NCI-H1092 treated with DMSO at 0.1 percent for 48 hours (cell line): Measurements from ENCODE around the gene MYL5.
"Not testable (repeated sequence)": the region's sequence is repeated elsewhere in the genome, so short reads cannot be mapped to it uniquely, and the experiment has no call there.

Source experiments
- DNase-seq: peaks from one replicate; lab custom pipeline; 2025; lab: John Stamatoyannopoulos, UW

MYL5 gene, protein sequence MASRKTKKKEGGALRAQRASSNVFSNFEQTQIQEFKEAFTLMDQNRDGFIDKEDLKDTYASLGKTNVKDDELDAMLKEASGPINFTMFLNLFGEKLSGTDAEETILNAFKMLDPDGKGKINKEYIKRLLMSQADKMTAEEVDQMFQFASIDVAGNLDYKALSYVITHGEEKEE

DNA sequence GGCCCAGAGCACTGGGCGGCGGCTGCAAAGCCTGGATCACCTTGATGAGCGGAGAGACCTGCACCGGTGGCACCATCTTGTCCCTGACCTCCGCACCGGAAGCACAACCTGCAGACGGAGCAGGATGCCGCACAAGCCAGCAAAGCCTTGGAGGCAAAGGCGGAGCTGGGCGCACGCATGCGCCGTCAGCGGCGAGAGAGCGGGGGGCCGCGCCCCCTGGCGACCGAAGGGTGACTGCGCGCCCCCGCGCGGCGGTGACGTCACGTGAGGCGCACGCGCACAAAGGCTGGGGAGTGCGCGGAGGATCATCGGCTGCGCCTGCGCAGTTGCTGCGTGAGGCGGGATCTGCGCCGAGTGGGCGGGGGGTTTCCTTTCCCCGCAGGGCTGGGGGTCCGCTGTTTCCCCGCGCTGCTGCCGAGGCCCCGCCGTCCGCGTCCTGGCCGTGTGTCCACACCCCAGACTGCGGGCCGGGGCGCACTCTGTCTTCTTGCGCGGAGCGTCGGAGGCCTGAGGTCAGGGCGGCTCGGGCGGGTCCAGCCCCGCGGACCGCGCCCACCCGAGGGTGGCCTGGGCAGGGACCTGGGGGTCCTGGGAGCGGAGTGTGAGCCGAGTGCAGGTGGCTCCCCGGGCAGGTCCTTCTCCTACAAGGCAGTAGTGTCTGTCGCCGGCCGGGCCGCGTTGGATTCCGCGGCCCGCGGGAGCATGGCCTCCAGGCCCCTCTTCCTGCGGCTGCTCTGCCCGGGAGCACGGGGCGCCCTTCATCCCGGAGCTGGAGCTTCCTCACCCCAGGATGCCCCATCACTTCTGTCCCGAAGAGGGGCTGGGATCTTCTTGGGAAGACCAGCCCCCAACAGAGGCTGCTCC is at the start of gene MYL5, which contains the start of gene ATP5ME:
Gene MYL5, plus strand, starts transcription at position 371 of the 864 bp plus-strand sequence. CDS start 3,485 bp downstream, outside the sequence.
Gene ATP5ME, minus strand, starts transcription at position 105 of the 864 bp plus-strand sequence. Its CDS starts 29 bp downstream, at position 76.
- DNase-seq: peak; percentile 94

DNA sequence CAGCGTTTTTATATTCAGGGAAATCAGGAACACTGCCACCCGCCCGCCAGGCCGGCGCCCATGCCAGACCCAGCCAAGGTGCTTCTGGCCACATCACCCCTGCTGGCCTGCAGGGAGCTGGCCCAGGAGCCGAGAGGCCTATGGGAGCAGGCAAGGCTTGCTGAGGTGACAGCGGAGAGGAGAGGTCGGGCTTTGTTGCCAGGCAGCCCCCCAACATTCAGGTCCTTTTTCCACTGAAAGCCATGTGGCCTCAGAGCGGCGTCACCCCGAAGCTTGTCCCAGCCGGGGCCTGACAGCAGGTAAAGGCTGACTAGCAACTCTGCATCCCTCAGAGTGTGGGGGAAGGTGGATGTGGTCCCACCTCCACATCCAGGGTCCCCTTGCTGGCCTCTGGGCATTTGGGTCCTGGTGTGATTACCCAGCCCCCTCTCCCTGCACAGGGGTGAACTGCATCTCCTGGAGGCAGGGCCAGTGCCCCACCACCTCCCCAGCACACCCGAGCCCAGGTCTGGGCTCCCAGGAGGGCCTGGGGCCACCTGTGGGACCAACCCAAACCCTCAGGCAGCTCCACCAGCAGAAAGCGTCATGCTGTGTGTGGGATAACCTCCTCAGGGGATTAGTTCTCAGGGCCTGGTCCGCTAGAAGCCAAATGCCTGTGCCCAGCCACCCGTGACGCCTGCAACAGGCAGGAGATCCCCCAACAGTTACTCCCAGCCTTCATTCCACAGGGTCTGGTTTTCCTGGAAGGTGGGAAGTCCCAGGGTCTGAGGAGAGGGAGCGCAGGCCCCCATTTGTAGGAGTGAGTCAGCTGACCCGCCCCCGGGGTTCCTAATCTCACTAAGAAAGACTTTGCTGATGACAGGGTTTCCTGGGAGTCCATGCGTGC is 49.4 kb upstream of the MYL5 start, which contains the start of gene PDE6B:
Gene PDE6B, plus strand, starts transcription at position 869 of the 886 bp plus-strand sequence. CDS start 54 bp downstream, outside the sequence.
- no peak for DNase-seq

DNA sequence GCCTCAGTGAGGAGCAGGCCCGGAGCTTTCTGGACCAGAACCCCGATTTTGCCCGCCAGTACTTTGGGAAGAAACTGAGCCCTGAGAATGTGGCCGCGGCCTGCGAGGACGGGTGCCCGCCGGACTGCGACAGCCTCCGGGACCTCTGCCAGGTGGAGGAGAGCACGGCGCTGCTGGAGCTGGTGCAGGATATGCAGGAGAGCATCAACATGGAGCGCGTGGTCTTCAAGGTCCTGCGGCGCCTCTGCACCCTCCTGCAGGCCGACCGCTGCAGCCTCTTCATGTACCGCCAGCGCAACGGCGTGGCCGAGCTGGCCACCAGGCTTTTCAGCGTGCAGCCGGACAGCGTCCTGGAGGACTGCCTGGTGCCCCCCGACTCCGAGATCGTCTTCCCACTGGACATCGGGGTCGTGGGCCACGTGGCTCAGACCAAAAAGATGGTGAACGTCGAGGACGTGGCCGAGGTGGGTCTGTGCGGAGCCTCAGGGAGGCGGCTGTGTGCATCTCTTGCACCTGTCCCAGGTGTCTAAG is 48.6 kb upstream of the MYL5 start:
- DNase-seq: no peak

DNA sequence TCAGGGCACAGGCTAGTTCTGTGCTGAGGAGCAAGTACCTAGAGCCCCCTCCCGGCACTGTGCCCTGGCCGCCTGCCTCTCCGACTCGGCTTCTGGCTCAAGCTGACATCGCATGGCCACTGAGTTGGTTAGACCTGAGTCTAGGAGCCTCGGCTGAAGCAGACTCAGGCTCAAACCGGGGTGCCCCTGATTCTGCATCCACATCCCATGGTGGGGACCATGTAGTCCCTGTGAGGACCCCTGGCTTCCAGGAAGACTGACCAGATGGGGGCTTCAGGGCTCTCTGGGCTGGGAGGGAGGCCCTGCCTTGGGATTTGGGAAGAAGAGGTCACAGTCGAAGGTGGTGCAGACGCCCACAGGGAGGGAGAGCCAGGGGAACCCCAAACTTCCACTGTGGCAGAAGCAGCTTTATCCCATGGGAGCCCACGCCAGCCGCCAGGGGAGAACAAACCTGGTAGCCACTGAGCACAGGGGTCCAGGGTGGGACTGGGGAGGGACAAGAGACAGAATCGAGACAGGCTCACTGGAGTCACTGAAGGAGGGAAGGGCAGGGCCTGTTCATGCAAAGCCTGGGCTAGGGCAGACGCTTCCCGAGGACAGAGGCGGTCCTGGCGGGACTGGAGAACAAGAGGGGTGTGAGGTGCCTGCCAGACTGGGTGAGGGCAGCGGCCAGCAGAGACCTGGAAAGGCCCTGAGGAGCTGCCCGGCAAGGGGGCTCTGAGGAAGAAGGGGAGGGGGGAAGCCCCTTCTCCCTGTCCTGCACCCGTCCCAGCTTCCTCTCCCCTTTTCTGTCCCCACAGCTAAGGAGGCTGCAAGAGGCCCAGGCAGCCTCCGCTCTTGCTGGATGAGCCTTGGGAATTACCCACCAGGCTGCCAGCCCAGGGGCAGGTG is 47.9 kb upstream of the MYL5 start:
- DNase-seq: no peak

DNA sequence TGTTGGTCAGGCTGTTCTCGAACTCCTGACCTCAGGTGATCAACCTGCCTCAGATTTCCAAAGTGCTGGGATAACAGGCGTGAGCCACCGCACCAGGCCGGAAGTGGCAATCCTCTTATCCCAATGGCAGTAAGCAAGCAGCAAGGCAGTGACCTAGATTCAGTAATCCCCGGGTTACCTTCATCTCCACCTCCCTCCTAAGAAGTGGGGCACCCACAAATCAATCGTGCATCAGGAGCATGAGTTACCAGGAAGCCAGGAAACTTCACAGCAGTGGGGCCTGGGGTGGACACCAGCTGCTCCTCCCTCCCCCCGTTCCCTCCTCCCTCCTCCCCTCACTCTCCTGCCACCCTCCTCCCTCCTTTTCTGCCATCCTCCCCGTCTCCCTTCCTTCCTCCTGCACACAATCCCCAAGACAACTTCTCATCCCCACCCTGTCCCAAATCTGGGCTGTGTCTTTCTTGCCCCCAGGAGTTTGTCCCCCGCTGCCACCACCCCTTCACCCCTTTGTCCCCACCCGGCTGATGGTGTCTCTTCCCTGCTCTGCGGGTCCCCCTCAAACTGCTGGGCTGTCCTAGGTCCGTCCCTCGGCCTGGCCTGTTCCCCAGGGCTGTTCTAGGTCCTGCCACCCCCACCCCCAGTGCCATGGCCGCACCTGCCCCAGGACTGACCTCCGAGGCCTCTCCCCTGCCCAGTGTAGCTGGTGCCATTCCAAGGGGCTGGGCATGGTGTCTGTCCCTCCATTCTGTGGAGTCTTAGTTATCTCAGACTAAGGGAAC is 46.8 kb upstream of the MYL5 start:
- no peak for DNase-seq

DNA sequence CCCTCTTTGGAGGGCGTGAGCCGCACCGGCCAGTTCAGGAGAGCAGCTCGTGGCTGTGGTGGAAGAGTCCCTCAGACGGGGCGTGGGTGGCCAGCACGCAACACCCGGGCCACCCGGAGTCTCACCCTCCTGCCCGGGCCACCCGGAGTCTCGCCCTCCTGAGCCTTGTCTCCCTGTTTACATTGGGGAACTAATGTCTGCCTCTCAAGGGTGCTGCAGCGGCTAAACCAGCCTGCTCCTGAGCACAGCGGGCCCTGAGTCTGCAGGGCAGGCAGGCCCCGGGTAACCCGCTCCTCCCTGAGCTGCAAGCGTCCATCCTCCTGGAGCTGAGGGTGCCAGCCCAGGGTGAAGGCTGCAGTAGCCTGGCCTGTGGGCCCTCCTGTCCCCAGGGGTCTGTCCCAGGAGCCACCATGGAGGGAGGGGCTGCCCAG is 46.0 kb upstream of the MYL5 start:
- no peak for DNase-seq

DNA sequence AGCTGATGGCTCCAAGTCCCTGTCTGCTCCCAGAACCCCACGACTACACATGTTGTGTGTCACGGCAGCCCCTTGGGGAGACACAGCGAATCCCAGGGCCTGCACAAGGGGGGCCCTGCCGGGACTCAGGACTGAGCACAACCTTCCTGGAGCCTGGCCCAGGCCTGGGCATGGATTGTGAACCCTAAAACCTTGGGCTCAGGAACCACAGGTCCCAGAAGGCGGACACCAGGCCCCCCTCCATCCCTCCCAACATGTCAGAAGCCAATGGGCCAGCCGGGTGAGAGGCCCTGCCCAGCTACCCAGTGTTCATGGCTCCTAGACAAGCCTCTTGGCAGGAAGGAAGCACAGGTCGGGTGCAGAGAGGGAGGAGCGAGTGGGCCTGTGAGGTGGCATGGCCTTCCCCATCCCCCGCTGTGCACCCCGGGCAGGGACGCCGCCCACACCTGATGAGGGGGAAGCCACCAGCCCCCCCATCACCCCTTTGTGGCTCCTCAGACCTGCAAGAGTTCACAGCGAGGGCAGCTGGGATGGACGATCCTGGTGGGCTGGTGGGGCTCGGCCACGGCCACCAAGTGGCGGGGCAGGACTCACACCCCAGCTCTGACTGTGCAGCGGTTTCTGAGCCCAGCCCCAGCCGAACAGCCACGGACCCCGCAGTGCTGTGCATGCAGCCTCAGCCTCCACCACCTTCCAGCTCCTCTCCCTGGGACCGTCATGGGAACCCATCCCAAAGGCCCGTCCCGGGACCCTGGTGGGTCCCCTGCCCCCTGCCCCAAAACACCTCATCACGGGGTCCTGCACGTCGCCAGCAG is 45.3 kb upstream of the MYL5 start:
- no peak for DNase-seq

DNA sequence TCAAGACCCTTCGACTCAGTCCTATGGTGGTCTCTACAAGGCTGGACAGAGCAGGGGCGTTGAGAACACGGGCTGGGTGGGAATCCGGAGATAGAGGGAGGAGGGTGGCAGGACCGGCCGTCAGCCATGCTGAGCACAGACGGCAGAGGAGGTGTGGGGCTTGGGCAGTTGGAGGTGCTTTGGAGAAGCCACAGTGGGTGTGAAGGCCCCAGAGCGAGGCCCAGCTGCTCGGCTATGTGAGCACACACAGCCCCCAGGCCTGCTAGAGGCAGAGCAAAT is 44.8 kb upstream of the MYL5 start:
- no peak for DNase-seq

DNA sequence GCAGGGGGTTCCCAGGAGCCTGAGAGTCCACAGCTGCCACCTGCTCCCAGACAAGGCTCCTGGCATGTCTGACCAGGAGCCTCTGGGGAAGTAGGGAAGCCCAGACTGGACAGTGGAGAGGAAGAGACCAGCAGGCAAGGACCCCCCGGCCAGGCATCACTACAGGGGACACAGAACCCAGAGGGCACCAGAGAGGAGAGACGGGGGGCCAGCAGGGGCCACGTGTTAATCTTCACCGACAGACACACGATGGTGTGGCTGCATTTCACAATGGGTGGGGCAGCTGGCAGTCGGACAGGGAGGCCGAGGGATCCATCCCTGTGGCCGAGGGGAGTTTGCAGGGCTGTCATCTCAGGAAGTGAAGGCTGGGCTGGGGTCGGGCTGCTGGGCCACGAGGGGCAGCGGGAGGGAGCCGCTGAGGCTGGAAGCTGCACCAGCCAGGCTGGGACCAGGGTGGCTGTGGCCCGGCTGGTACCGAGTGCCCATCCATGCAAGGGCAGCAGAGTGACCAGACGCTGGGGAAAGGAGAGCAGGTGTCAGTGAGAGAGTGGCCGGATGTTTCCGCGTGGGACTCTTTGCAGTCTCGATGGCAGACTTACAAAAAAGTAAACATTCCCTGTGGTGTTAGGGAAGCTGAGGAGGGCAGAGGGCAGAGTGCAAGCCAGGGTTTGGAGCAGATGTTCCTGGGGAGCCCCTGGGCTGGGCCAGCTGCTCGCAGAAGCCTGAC is 44.3 kb upstream of the MYL5 start:
- DNase-seq: no peak

DNA sequence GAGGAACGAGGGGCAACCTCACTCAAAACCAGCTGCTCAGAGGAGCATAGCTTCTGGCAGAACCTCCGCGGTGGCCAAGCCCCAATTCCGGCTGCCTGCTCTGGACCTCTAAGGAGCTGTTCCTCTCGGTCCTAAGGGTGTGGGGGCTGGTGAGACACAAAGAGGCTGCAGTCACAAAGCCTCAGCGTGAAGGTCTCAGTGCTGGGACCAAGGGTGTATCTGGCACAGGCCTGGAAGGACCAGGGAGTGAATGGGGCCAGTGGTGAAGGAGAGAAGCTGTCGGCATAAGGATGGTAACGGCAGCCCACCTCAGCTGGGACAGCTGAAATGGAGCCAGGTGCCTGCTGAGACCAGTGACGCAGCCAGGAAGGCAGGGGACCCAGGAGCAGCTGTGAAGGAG is 43.7 kb upstream of the MYL5 start:
- DNase-seq: no peak

DNA sequence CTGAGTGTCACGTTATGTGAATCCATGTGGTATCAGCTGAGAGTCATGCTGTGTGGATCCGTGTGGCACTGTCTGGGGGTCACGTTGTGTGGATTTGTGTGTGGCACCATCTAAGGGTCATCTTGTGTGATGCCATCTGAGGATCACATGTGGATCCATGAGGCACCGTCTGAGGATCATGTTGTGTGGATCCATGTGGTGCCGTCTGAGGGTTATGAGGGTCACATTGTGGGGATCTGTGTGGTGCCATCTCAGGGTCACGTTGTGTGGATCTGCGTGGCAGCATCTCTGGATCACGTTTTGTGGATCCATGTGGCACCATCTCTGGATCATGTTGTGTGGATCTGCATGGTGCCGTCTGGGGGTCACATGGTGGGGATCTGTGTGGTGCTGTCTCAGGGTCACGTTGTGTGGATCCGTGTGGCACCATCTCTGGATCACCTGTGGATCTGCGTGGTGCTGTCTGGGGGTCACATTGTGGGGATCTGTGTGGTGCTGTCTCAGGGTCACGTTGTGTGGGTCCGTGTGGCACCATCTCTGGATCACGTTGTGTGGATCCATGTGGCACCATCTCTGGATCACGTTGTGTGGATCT is 42.0 kb upstream of the MYL5 start:
- DNase-seq: no peak

DNA sequence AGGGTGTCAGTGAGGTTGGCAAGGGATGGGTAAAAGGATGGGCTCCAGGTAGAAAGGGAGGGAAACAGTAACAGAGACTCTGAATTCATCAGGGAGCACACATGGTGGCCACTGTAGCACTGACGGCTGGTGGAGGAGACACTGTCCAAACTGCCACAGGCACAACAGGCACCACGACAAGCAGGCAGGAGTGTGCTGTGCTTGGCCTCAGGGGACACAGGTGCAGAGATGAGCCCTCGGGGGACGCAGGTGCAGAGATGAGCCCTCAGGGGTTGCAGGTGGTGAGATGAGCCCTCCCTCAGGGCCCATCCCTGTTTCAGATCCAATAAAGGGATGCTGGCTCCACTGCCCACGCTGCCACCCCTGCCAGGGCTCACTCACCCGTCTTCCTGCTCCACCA is 41.4 kb upstream of the MYL5 start:
- no peak for DNase-seq

DNA sequence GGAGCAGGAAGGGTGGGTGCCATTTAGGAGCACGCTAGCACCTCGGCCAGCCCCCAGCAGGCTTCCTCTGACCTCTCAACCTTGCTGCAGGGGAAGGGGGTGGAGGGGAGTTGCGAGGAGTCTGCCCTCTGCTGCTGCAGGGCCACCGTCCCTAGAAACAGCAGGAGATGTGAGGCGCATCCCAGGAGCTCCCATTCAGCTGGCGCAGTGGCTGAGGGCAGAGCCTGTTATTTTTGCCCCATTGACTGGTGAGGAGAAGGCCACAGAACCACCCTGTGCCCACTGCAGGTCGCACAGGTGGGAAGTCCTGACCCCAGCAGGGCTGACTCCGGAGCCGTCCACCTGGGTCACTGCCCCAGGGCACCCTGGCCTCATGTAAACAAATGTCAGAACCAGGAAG is 40.9 kb upstream of the MYL5 start:
- no peak for DNase-seq

DNA sequence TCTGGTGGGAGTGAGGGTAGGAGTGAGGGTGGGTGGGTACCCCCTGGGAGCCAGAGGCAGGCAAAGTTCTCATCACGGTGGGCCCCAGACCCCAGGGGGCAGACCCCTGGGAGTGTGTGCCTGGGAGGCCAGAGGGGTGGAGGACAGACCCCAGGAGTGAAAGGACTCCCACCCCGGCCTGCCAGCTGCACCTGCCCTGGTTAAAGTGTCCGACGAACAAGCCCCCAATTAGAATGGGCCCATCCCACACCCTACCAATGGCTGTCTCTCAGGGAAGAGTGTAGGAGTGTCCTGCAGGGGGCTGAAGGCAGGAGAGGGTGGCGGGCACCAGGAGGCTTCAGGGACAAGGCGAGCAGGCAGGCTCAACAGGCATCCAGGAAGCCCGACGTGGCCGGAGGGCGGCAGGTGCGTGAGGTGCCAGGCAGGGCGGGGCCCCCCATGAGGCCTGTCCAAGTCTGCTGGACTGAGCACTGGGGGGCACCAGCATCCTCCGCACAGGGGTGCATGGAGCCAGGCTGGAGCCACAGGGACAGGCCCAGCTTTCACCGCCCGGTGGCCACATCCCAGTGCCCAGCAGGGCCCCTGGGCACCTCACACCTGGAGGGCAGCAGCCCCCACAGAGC is 40.3 kb upstream of the MYL5 start:
- no peak for DNase-seq

DNA sequence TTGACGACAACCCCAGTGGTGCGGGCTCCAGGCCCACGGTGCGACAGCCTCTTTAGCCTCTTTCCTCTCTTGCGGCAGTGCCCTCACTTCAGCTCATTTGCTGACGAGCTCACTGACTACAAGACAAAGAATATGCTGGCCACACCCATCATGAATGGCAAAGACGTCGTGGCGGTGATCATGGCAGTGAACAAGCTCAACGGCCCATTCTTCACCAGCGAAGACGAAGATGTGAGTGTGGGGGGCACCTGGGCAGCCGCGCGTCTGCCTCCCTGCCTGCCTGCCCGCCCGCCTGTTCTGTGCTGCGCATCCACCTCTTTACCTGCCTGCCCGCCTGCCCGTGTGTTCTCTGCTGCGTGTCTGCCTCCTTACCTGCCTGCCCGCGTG is 39.8 kb upstream of the MYL5 start:
- DNase-seq: no peak

DNA sequence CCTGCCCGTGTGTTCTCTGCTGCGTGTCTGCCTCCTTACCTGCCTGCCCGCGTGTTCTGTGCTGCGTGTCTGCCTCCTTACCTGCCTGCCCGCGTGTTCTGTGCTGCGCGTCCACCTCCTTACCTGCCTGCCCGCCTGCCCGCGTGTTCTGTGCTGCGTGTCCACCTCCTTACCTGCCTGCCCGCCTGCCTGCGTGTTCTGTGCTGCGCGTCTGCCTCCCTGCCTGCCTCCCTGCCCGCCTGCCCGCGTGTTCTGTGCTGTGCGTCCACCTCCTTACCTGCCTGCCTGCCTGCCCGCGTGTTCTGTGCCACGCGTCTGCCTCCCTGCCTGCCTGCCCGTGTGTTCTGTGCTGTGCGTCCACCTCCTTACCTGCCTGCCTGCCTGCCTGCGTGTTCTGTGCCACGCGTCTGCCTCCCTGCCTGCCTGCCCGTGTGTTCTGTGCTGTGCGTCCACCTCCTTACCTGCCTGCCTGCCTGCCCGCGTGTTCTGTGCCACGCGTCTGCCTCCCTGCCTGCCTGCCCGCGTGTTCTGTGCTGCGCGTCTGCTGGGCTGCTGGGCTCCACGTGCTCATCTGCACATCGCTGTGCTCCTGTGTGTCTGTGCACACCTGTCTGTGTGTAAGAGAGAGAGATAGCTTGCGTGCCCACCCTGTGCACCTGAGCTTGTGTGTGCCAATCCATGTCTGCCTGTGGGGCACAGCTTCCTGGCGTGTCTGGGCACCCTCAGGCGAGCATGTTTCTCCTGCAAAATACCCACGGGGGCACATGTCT is 39.1 kb upstream of the MYL5 start:
- not testable (repeated sequence) for DNase-seq
